Measurements from ENCODE around the gene FAM217A.
"Not testable (repeated sequence)": the region's sequence is repeated elsewhere in the genome, so short reads cannot be mapped to it uniquely, and the experiment has no call there.

Gene FAM217A

GRCh38 chr6:4114123-4114522 is 35.2 kb upstream of the FAM217A start:
- no peak for DNase-seq (ENCODE audit: low spot score)
- Histone ChIP-seq H3K4me3 (no peak overlapping the region), H3K27ac (no peak overlapping the region)
- no peak for TF ChIP-seq CTCF (IDR thresholded peaks at IDR 0.05)

- TF ChIP-seq CTCF (IDR thresholded peaks at IDR 0.05) = no peak
- H3K4me3 ChIP-seq = no peak overlapping the region
- no peak overlapping the region for H3K27ac ChIP-seq
- no peak for DNase-seq (ENCODE audit: low spot score)
Observed at GRCh38 chr6:4113649-4114048, 34.7 kb upstream of the FAM217A start.

- TF ChIP-seq CTCF (IDR thresholded peaks at IDR 0.05) = no peak
- Histone ChIP-seq H3K4me3 (no peak overlapping the region), H3K27ac (no peak overlapping the region)
- DNase-seq (ENCODE audit: low spot score) = no peak
Observed at GRCh38 chr6:4112366-4112765, 33.4 kb upstream of the FAM217A start.

GRCh38 chr6:4109363-4109815 is 30.5 kb upstream of the FAM217A start:
- peak overlapping the region in 1 of 2 donors; percentile 58 for H3K27ac ChIP-seq
- H3K4me3 ChIP-seq = peak overlapping the region; percentile 5
- DNase-seq (ENCODE audit: low spot score) = not testable (repeated sequence)

- H3K4me3 ChIP-seq = no peak overlapping the region
- TF ChIP-seq CTCF (IDR thresholded peaks at IDR 0.05) = no peak
- H3K27ac ChIP-seq = peak overlapping the region in 1 of 2 donors; percentile 58
- no peak for DNase-seq (ENCODE audit: low spot score)
Observed at GRCh38 chr6:4108561-4109093, 29.7 kb upstream of the FAM217A start.

GRCh38 chr6:4107873-4108272 is 28.9 kb upstream of the FAM217A start:
- DNase-seq (ENCODE audit: low spot score) = no peak
- Histone ChIP-seq H3K4me3 (no peak overlapping the region), H3K27ac (no peak overlapping the region)
- no peak for TF ChIP-seq CTCF (IDR thresholded peaks at IDR 0.05)

- TF ChIP-seq CTCF (IDR thresholded peaks at IDR 0.05) = no peak
- no peak overlapping the region for H3K4me3 ChIP-seq
- DNase-seq (ENCODE audit: low spot score) = no peak
- no peak overlapping the region for H3K27ac ChIP-seq
Observed at GRCh38 chr6:4105980-4106536, 27.1 kb upstream of the FAM217A start.

Measured in coronary artery (tissue), 2 donors.